WTC11 (cell line): ENCODE data around the gene PLA2G1B.

Experiments used
- FOXP1 ChIP-seq: sonication (generic); formaldehyde crosslinking; IDR thresholded peaks from 2 replicates; pipeline ENCODE4 v1.8.0; 2022; ENCODE audit warnings: missing genetic modification reagents, mild to moderate bottlenecking, moderate library complexity, borderline replicate concordance
- GABPB1 ChIP-seq: sonication (generic); formaldehyde crosslinking; IDR thresholded peaks from 2 replicates; pipeline ENCODE4 v1.8.1; 2023; ENCODE audit warnings: mild to moderate bottlenecking, missing genetic modification reagents
- JUN ChIP-seq: sonication (generic); formaldehyde crosslinking; IDR thresholded peaks from 2 replicates; pipeline ENCODE4 v1.8.0; 2023; ENCODE audit warnings: mild to moderate bottlenecking, missing genetic modification reagents
- NFYB ChIP-seq: sonication (generic); formaldehyde crosslinking; conservative IDR thresholded peaks from 2 replicates; pipeline ENCODE4 v1.8.0; 2022; ENCODE audit warnings: low read depth, missing genetic modification reagents
- NR2C2 ChIP-seq: sonication (generic); formaldehyde crosslinking; IDR thresholded peaks from 2 replicates; pipeline ENCODE4 v1.8.0; 2022; ENCODE audit warnings: mild to moderate bottlenecking, missing genetic modification reagents
- TEAD1 ChIP-seq: sonication (generic); formaldehyde crosslinking; IDR thresholded peaks from 2 replicates; pipeline ENCODE4 v1.8.0; 2022; ENCODE audit warnings: mild to moderate bottlenecking, missing genetic modification reagents
- USF2 ChIP-seq: sonication (generic); formaldehyde crosslinking; IDR thresholded peaks from 2 replicates; pipeline ENCODE4 v1.8.1; 2023; ENCODE audit warnings: mild to moderate bottlenecking, missing genetic modification reagents, moderate library complexity
- ZNF263 ChIP-seq: sonication (generic); formaldehyde crosslinking; IDR thresholded peaks from 2 replicates; pipeline ENCODE4 v1.8.1; 2022; ENCODE audit warnings: low read depth, mild to moderate bottlenecking, moderate library complexity, missing genetic modification reagents
- TF ChIP-seq, protein P1 (sequence below): fragments of 200-600 bp; IDR thresholded peaks from 2 replicates; pipeline ENCODE4 v1.8.0; 2022; ENCODE audit warnings: antibody characterized with exemption
- TF ChIP-seq, protein P2 (sequence below): sonication (generic); formaldehyde crosslinking; IDR thresholded peaks from 2 replicates; pipeline ENCODE4 v1.8.1; 2022; ENCODE audit warnings: mild to moderate bottlenecking, missing genetic modification reagents, moderate library complexity, borderline replicate concordance
- TF ChIP-seq, protein P3 (sequence below): sonication (generic); formaldehyde crosslinking; IDR thresholded peaks from 2 replicates; pipeline ENCODE4 v1.8.0; 2022; ENCODE audit warnings: mild to moderate bottlenecking, missing genetic modification reagents
- TF ChIP-seq, protein P4 (sequence below): sonication (generic); formaldehyde crosslinking; IDR thresholded peaks from 2 replicates; pipeline ENCODE4 v1.8.1; 2022; ENCODE audit warnings: low read depth, mild to moderate bottlenecking, moderate library complexity, missing genetic modification reagents, borderline replicate concordance

- TF ChIP-seq, protein P1, sequence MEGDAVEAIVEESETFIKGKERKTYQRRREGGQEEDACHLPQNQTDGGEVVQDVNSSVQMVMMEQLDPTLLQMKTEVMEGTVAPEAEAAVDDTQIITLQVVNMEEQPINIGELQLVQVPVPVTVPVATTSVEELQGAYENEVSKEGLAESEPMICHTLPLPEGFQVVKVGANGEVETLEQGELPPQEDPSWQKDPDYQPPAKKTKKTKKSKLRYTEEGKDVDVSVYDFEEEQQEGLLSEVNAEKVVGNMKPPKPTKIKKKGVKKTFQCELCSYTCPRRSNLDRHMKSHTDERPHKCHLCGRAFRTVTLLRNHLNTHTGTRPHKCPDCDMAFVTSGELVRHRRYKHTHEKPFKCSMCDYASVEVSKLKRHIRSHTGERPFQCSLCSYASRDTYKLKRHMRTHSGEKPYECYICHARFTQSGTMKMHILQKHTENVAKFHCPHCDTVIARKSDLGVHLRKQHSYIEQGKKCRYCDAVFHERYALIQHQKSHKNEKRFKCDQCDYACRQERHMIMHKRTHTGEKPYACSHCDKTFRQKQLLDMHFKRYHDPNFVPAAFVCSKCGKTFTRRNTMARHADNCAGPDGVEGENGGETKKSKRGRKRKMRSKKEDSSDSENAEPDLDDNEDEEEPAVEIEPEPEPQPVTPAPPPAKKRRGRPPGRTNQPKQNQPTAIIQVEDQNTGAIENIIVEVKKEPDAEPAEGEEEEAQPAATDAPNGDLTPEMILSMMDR, result no peak
- TF ChIP-seq USF2 (CRISPR knock-in tag) (no peak), ZNF263 (CRISPR knock-in tag) (no peak), JUN (CRISPR knock-in tag) (no peak), TEAD1 (CRISPR knock-in tag) (no peak), FOXP1 (CRISPR knock-in tag) (no peak), NR2C2 (no peak), NFYB (CRISPR knock-in tag) (no peak), GABPB1 (CRISPR knock-in tag) (no peak)
- TF ChIP-seq, protein P2, sequence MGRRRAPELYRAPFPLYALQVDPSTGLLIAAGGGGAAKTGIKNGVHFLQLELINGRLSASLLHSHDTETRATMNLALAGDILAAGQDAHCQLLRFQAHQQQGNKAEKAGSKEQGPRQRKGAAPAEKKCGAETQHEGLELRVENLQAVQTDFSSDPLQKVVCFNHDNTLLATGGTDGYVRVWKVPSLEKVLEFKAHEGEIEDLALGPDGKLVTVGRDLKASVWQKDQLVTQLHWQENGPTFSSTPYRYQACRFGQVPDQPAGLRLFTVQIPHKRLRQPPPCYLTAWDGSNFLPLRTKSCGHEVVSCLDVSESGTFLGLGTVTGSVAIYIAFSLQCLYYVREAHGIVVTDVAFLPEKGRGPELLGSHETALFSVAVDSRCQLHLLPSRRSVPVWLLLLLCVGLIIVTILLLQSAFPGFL (CRISPR knock-in tag), result no peak
- TF ChIP-seq, protein P3, sequence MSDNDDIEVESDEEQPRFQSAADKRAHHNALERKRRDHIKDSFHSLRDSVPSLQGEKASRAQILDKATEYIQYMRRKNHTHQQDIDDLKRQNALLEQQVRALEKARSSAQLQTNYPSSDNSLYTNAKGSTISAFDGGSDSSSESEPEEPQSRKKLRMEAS, result no peak
- TF ChIP-seq, protein P4, sequence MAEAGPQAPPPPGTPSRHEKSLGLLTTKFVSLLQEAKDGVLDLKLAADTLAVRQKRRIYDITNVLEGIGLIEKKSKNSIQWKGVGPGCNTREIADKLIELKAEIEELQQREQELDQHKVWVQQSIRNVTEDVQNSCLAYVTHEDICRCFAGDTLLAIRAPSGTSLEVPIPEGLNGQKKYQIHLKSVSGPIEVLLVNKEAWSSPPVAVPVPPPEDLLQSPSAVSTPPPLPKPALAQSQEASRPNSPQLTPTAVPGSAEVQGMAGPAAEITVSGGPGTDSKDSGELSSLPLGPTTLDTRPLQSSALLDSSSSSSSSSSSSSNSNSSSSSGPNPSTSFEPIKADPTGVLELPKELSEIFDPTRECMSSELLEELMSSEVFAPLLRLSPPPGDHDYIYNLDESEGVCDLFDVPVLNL (CRISPR knock-in tag), result no peak
Measured at GRCh38 chr12:120353136-120353535, 25.6 kb upstream of the PLA2G1B start.
